ENCODE data around the gene ADIRF.
"Not testable (repeated sequence)": the region's sequence is repeated elsewhere in the genome, so short reads cannot be mapped to it uniquely, and the experiment has no call there.

Gene ADIRF

DNA sequence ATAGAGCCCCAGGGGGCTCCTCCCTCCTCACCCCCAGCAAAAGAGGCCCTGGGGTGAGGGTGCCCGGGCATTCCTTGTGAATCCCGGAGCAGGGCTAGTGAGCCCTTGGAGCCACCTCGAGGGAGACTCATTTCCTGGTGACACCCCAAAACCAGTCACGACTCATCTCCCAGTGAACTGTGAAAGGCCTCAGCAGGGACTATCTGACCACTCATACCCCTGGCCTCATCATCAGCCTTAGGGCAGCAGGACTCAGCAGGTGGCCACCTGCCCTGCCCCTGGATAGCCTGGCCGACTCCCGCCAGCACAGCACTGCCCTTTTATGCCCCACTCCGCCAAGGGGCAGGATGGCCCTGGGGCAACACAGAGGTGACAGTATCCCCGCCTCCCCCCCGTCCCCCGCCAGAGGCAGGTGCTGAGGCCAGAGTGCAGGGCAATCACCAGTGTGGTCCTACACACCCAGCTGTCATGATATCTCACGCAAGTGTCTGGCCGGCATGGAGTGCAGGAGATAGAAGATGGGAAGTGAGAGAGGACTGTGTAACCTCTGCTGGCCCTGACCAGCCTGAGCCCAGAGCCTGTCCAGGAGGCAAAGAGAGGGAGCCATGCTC, 6.7 kb upstream of the ADIRF start:
- no peak for DNase-seq

DNA sequence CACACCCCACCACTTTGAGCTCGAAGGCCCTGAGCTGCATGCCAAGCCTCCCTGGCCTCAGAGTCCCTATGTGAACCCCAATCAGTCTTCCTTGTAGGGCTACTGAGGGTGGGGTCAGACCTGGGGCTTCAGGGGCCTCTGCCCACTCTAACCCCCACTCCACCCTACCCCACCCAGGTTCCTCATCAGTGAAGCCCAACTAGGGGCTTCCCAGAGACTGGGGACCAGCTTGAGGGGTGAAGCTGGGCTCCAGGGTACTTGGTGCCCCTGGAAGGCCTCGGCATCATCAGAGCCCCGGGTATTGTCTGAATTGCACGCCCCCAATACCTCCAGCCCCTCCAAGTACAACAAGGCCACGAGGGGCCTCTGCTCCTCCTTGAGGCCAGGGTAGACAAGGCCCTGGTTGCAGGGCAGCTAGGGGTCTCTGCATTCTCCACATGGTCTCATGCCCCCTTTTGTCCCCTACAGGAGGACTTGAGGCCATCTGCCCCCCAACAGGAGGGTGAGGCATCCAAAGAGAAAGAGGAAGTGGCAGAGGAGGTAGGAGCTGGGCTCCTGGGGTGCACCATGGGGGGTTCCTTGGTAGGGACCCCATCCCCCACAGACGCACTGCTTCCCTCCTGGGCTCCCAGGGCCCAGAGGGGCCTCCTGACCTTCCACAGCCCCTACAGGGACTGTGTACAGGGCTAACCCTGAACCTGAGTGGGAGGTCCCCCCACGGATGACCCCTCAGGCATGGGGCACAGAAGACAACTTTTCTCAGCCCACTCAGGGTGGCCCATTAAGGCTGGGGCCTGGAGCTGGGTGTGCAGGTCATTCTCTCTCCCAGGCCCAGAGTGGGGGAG, 5.9 kb upstream of the ADIRF start:
- DNase-seq: no peak

DNA sequence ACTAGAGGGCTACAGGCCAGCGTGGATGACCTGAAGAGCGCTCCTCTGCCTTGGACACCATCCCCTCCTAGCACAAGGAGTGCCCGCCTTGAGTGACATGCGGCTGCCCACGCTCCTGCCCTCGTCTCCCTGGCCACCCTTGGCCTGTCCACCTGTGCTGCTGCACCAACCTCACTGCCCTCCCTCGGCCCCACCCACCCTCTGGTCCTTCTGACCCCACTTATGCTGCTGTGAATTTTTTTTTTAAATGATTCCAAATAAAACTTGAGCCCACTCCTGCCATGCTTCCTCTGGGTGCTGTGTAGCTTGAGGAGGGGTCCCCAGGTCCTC, 5.3 kb upstream of the ADIRF start:
- DNase-seq: no peak

DNA sequence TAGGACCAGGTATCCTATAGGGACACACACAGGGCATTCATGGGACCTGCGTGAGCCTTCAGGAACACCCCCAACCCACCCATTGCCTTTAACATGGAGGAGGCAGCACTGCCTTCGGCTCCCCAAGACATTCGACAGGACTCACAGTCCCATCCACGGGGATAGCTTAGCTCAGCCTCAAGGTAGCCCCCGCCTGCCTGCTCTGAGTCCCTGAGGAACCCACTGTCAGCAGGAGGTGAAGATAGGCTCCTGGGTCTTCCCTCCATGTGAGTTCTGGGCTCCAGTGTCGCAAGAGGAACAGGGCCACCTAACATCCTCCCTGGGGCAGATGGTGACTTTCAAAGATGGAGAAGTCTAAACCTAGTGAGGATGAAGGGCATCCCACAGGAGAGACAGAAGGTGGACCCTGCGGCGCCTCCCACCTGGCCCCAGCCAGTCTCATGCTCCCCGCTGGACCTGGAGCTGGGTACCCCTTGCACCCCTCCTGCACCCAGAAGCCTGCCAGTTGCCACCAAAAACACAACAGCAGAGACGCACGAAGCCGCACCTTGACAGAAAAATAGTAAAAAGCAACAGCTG, 4.9 kb upstream of the ADIRF start:
- no peak for DNase-seq

DNA sequence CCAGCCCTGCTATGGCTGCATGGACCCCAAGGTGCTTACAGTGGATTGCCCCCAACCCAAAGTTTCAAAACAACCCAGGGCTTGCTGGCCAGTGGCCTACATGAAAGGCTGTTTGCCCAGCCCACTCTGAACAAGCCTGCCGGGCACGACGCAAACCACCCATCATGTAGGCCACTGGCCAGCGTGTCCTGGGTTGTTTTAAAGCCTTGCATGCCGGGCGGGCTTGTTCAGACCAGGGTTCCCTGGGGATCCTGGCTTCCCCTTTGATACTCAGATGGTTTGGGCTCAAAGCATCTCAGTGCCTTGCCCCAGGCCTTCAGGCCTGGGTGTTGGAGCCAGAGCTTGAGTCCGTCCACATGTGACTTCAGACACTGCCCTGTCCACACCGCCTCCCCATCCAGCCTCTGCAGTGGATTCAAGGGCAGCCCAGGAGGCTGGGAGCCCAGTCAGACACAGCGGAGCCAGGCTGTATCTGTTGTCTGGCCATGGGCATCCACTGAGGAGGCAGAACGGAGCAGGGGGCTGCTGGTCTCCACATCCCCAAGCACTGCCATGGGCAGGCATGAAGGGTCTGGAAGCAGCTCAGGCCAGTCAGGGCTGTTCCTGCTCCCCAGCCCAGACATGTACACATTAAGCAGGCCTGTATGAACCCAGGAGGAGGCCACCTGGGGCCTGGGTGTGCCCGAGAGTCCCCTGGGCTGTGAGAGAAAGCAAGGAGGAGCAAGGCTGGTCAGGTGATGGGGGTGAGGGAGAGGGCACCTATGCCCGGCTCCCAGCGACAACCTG, 4.0 kb upstream of the ADIRF start:
- no peak for DNase-seq

DNA sequence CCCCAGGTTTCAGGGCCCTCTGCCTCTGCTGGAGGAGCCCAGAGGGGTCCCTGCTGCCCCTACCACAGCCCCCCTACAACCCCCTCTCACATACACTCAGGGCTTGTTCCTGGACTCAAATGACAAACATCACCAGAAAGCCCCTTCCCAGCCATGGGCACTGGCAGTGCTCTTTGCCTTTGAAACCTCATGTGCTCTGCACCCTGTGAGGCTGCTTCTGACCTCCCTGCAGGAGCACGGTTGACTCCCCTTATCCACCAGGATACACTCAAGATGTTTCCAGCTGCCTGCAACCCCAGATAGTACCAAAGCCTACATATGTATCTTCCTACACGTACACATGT, 3.5 kb upstream of the ADIRF start:
- DNase-seq: no peak

DNA sequence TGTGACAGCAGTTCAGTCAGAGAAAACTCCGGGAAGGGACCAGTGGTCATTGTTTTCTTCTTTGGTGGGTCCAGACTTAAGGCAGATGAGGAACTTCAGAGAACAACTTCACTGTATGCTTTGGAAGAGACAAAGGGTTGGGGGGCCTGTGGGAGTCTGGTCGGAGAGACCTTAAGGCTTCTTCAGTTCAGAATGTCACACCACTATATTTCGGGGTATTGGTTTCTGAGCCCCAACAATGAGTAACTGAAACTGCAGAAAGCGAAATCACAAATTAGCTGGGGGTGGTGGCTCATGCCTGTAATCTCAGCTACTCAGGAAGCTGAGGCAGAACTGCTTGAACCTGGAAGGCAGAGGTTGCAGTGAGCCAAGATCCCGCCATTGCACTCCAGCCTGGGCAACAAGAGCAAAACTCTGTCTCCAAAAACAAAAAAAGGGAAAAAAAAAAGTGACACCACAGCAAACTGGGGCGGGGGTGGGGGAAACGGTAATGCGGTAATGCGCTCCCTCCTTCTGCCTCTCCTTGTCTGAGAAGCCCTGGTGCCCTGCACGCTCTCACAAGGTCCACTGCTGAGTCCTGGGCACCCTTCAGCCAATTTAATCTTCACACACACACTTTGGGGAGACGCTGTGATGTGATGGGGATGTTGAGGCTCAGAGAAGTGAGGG, 2.2 kb upstream of the ADIRF start:
- DNase-seq: no peak

DNA sequence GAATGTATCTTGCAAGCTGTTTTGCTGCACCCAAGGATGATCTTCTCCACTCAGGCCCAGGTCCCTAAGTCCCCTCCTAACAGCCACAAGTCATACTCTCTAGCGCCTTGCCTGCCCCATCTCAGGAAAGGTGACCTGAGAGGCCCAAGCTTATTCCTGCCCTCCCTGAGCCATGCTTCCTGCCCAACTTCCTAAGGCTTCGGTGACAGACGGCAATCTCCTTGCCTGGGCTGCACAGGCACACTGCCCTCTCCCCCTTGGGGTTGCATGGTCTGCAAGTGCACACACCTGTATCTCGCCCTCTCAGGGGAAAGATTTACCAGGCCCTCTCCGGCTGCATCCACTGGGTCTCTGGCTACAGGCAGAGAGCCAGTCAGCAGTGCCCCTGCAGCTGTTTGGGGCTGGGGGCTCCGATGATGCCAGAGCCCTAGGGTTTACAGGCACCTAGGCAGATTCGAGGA, 771 bp upstream of the ADIRF start:
- no peak for DNase-seq

DNA sequence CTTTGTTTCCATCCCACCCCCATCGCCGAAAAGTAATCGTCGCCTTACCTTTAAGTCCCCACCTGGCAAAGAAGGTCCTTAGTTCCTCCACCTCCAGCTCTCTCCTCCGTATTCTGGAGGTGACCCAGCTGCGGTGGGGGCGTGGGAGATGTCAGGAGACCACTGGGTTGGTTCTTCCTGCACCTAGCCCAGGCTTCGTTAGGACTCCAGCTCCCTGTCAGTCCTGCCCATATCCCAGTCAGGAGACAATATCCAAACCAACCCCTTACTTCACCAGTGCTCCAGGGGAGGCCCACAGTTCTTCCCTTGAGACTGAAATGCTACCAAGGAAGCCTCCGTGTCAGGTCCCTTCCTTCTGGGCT, 693 bp downstream of the ADIRF start:
- DNase-seq: no peak

DNA sequence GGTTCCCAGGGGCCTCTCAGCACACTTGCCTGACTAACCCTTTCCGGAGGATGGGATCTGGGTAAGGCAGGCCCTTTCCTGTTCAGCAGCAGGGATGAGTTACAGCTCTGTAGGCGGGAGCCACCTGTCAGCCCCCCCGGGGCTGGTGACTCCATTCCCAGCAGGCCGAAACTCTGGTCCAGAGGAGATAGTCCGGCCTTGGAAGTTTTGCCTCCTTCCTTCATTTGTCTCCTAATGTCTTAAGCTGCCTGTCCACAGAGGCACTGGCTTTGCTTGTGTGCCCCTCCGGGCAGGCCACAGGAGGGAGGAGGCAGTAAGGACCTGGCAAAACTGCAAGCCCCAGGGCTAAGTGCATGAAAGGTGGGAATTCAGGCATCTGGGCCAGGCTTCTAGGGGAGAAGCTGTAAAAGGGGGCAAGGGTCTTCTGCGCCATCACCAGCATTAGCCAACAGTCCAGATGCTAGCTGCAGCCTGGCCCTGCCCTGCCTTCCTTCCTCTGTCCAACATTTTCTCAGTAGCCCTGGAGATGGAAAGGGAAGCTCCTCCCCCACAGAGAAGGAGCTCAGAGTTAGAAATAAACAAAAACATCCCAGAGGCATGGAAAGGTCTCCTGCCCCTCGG, 1.2 kb downstream of the ADIRF start:
- DNase-seq: no peak

DNA sequence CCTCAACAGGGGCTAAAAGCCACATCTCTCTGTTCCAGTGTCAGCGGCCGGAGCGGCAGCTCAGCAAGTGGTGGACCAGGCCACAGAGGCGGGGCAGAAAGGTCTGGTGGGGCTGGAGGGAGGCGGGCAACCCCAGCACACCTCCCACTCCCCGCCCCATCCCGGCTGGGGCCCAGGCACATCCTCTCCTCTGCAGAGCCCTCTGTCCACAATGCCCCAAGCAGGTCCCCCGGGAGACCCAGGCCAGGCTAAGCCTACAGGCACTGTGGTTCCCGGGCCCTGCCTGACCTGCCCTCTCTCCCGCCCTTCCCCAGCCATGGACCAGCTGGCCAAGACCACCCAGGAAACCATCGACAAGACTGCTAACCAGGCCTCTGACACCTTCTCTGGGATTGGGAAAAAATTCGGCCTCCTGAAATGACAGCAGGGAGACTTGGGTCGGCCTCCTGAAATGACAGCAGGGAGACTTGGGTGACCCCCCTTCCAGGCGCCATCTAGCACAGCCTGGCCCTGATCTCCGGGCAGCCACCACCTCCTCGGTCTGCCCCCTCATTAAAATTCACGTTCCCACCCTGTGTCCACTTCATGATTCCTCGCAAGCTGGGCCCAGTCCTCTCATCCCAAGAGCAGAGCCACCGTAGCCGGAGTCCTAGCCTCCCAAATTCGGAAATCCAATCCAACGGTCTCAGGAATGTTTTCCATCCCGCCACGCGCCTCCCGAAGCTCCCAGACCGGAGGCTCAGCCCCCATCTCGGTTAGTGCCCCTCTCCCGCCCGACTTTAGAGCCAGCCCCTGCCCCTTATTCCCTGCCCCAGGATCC, 2.1 kb downstream of the ADIRF start:
- no peak for DNase-seq

DNA sequence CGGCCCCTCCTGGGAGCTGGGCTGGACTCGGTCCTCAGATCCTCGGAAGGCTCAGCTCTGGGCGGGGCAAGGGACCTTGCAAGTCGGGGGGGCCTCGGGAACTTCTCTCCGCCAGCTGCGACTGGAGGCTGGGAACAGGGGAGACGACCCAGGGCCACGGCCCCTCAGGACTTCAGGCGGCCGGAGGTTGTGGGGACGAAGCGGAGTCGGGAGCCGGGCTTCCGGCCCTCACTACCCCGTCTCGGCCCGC, 2.6 kb downstream of the ADIRF start:
- peak in 1 of 2 experiments; percentile 30 for DNase-seq

DNA sequence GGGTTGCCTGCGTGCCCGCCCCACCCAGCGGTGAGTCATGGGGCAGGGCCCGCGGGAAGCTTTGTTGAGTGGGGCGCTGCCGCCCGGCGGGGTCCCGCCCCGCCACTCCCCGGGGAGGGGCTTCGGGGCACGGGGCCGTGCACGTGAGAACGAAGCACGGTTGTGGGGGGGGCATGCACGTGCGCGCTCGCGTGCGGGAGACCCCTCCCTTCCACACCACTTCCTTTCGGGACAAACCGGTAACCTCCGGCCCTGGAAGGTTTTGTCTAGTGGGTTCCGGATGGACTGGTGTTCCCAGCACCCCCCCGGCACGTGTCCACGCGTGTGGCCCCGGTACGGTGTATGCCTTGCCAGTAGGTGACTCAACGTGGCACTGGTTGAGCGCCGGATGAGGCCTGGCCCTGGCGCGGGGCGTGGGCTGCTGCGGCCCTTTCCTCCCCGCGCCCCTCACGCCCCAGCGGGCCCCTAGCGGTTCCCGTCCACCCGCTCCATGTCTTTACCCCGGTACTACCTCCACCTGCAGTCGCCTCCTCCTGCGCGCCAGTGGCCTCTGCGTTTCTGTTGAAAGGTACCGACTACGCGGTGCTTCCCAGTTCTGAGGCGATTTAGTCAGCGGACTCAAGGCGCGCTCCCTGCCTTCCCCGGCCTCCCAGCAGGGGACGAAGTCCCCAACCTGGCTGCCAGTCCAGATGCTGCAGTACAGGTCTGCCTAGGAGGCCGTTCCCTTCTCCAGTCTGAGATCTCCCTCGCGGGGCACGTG, 3.1 kb downstream of the ADIRF start:
- peak in 1 of 2 experiments; percentile 38 for DNase-seq

DNA sequence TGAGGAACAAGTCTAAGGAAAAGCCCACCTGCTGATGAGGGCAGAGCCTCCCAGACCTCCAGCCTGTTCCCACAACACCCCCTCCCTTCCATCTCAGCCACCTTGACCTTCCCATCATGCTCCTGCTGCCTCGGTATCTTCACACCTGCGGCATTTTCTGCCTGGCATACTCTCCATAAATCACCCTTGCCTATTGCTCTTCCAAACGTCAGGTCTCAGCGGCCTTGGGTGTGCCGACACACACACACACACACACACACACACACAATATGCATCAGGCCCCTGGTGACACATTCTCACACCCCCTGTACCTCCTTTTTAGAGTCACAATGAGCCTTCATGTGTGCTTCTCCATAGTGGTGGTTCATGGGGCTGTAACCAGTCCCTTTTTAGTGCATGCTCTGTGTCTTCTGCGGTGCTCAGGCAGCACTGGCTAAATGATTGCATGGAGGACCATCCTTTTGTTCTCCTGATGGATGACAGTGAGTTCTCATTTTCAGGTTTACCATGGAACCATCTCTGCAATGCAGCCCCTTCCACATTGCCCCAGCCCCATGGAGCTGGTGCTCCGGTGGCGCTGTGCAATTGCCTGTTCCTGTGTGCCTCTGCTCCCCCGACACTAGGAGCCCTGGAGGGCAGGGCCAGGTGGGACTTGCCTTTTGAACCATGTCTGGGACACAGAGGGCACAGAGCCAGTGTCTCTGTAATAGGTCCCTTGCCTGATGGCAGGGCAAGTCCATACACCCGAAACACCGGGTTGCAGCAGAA, 4.5 kb downstream of the ADIRF start:
- no peak for DNase-seq

DNA sequence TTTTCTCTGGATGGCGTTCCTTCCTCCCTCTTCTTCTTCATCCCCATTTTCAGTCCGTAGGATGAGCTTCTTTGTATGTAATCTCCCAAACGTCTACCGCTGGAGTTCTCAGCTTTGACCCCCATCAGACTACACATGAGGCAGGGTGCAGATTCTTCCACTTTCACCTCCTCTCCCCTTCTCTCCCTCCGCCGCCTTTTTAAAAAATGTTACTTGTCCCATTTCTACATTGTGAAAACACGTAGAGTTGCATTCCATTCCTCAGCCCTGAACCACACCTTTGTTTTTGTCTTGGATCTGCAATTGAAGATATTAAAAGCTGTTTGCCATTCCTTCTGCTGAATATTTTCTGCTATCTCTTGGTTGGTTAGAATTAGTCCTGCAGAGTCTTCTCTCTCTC, 6.2 kb downstream of the ADIRF start:
- no peak for DNase-seq

DNA sequence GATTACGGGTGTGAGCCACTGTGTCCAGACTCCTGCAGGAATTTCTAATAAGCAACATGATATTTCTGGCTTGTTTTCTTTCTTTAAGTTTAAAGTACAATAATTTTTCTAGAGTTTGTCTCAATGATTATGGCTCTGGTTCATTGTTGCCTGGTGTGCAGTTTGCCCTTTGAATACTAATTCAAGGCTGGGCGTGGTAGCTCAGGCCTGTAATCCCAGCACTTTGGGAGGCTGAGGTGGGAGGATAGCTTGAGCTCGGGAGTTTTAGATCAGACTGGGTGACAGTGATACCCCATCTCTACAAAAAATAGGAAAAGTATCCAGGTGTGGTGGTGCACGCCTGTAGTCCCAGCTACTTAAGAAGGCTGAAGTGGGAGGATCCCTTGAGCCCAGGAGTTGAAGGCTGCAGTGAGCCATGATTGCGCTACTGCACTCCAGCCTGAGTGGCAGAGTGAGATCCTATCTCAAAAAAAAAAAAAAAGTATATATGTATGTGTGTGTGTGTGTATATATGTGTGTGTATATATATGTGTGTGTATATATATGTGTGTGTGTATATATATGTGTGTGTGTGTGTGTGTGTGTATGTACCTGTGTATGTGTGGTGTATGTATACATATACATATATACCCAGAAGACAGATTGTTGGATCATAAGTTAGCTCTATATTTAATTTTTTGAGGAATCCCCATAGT, 8.2 kb downstream of the ADIRF start:
- DNase-seq: no peak

DNA sequence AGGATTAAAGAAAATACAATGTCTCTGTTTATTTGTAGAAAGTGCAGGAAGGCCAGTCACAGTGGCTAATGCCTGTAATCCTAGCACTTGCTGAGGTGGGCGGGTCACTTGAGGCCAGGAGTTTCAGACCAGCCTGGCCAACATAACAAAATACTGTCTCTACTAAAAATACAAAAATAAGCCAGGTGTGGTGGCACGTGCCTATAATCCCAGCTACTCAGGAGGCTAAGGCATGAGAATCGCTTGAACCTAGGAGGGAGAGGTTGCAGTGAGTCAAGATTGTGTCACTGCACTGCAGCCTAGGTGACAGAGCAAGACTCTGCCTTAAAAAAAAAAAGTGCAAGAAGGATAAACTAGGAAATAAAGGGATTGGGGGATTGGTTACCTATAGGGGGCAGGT, 10.2 kb downstream of the ADIRF start:
- not testable (repeated sequence) for DNase-seq

DNA sequence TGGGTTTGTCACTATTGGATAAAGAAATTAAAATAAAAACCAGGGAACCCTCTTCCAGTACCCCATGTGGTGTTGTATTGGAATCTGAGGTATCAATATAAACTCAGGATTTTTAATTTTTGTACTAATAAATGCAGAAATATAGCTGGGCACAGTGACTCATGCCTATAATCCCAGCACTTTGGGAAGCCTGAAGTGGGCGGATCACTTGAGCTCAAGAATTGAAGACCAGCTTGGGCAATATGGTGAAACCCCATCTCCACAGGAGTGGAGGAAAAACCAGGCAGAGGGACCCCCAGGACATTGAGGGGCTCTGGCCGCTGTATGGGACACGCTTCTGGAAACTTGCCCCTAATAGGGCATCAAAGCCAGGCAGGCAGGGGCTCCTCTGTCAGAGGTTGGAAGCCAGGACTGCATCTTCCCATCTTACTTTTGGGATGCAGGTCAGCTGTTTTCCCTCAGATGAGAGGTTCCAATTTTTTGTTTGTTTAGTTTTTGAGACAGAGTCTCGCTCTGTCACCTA, 11.1 kb downstream of the ADIRF start:
- no peak for DNase-seq

DNA sequence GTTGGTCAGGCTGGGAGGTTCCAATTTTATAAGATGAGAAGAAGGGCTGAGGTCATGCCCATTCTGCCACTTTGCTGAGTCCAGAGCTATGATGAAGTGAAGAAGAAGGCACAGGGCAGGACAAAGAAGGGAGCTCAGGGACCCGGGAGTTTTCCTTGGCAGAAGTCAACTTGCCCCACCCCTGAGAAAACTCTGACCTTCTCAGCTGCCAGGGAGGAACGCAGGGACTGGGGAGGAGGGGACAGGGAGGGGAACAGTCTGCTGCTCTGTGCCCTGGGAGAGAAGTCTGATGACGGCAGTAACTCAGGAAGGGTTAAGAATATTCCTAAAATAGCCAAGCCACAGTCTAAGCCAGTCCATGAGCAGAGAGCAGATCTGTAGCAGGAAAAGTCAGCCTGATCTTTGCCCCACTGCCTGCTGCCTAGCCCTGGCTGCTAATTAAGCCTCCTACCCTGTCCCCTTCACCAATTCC, 11.7 kb downstream of the ADIRF start:
- DNase-seq: no peak
